GM21529 (cell line): Measurements from ENCODE around the gene STK32C.

Experiments used
- ATAC-seq: cut with Tn5 transposase; IDR thresholded peaks from one replicate; pipeline ENCODE4 v1.9.1; 2021; ENCODE audit not compliant: unreplicated experiment

Gene STK32C

DNA sequence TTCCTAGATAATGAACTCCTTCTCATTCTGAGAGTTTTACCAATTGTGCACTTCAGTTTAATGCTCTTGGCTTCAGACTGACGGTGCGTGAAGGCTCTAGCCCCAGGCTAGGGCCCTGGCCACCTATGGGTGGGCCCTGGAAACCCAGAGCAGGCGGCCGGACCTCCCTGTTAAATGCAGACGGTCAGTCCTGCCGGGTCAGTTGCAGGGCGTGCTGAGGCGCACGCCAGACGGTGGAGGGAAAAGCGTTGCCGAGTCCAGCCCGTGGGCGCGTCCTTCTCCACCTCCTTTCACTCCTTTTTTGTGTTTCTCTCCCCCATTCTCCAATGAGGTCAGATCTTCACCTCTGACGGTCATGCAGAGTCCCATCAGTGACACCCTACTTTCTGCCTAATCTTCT, 118.7 kb downstream of the STK32C start:
- no peak for ATAC-seq

DNA sequence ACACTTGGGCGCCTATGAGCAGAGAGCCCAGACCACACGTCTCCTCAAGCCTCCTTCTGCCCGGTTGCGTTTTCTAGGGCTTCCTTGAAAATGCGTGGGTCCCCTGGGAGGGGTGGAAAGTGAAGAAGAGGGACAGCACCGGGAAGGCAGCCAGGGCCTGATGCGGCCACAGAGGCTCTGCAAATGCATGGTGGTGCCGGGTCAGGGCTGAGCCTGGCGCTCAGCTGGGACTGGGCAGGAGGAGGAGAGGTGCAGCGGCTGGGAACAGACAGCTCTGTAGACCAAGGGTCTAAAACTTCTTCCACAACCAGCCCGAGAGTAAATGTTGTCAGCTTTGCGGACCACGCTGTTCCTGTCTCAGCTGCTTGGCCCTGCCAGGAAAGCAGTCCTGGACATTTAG, 119.4 kb downstream of the STK32C start:
- ATAC-seq = no peak

- no peak for ATAC-seq
Observed at GRCh38 chr10:132187430-132188138, 120.2 kb downstream of the STK32C start.

- ATAC-seq = no peak
Observed at GRCh38 chr10:132186488-132187429, 121.0 kb downstream of the STK32C start, which contains the start of gene DPYSL4. Gene DPYSL4 (plus strand): TSS chr10:132186948. CDS start chr10:132187064, 116 bp downstream.

DNA sequence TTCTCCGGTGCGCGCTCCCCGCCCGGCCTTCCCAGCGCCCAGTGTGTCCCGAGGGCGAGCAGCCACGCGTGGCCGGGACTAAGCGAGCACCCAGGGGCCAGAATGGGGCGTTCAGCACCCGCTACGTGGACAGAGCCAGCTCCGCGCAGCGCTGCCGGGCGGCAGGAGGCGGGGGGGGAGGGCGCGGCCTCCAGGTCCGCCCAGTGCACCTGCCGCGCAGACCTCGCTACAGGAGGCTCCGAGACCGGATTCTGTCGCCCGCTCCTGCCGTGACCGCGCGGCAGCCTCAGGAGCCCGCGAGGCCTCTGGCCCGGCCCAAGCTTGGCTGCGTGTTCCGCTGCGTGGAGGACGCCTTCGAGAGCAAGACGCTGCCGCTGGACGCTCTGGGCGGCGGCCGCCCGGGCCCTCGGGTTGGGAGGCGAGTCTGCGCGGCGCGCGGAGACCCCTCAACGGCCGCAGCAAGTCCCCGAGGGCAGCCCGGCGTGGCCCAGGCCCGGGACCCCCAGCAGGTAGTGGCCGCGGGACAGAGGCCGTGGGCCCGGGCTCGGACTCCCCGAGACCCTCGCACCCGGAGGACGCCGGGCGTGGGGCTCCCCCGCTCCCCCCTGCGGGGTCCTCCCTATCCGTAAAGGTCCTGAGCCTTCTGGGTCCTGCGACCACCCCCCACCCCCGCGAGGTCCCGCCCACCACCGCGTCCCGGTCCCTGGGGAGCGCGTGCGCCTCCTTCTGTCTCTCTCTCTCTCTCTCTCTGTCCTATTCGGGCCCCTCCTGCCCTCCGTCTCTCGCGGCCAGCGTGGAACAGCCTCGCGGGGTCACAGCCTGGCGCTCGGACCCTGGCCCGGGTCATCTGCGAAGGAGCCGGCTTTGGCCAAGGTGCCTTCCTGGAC, 121.9 kb downstream of the STK32C start:
- ATAC-seq = no peak

GRCh38 chr10:132184816-132185593, 122.7 kb downstream of the STK32C start:
- ATAC-seq = no peak

DNA sequence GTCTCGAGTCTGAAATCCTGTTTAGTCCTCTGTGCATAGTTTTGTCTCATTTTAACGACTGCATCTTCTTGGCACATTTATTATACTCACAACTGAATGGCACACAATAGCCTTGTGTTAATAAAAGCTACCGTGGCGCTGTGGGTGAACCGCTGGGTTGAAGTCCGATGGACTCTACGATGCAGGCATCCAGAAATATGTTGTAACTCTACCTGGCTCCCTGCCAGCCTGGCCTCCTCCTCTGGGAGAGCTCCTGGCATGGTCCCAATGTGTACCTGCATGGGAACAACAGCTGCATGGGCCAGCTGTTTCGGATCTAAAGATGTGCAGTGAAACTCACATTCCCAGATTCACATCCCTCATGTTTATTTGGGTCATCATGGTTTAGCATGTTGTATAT, 124.7 kb downstream of the STK32C start:
- ATAC-seq = no peak

- no peak for ATAC-seq
Observed at GRCh38 chr10:132182591-132182990, 125.2 kb downstream of the STK32C start.

GRCh38 chr10:132181691-132182425, 125.9 kb downstream of the STK32C start:
- no peak for ATAC-seq

GRCh38 chr10:132180736-132181135, 127.0 kb downstream of the STK32C start:
- ATAC-seq = no peak

DNA sequence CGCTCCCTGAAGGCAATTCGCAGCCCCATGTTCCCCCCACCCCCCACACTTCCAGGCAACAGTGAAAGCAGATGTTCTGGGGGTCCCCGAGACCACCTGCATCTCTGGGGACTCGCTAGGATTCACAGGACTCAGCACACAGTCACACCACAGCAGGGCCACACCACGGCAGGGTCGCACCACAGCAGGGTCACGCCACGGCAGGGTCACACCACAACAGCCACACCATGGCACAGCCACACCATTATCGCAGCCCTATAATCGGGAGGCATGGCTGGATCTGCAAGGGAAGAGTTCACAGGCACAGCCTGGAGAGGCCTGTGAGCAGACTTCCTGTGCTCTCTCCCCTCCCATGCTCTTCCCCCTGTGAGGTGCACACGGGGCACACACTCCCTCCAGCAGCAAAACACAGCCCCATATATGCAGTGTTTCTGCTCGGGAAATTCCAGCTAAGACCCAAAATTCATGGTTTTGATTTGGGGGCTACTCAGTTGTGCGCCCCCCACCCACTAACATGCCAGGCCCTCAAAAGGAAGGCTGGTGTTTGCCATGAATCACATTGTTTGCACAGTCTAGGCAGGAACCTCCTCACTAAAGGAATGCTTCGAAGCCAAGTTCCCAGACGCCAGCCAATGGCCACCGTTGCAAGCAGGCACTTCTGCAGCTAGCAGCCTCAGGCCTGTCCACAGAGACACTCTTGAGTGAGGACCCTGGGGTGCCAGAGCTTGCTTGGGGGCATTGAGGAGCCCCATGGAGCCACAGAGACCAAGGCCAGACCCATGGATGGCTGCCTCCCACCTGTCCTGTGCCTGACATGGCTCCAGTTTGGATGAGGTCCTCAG, 128.0 kb downstream of the STK32C start:
- no peak for ATAC-seq

- ATAC-seq = no peak
Observed at GRCh38 chr10:132178672-132179545, 128.8 kb downstream of the STK32C start.

- ATAC-seq = no peak
Observed at GRCh38 chr10:132178046-132178445, 129.7 kb downstream of the STK32C start.

DNA sequence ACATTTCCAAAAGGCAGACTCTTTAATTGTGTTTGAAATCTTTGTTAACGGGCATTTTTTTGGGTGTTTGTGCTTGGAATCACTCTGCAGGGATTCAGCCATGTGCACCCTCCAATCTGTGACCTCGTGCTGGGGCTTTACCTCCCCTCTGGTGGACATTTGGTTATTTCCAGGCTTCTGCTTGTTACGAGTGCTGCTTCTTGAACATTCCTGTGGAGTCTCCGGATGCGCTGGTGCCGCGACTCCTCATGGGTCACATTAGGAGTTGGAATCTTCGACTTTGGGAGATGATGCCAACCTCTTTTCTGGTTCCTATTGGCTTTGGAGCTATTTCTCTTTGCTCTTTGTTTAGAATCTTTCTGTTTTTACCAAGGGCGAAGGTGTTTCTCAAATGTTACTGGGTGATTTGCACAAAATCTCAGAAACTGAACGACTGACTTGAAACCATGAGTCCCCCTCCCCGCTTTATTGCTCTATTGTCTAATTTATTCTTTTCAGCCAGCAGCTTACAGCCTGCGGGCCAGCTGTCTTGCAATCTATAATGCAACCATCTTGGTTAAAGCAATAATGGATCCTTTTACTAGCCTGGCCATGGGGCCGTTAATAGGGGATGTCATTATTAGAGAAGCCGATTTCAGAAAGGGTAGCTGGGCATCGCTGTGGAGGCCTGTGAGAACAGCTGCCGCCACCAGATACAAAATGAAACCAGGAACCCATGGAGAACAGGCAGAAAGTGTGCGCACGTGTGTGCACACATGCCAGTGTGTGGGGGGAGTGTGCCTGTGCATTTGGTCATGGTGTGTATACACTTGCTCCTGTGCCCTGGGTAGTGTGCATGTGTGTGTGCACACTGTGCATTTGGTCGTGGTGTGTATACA, 130.9 kb downstream of the STK32C start:
- ATAC-seq = no peak

- ATAC-seq = no peak
Observed at GRCh38 chr10:132175907-132176581, 131.7 kb downstream of the STK32C start.

DNA sequence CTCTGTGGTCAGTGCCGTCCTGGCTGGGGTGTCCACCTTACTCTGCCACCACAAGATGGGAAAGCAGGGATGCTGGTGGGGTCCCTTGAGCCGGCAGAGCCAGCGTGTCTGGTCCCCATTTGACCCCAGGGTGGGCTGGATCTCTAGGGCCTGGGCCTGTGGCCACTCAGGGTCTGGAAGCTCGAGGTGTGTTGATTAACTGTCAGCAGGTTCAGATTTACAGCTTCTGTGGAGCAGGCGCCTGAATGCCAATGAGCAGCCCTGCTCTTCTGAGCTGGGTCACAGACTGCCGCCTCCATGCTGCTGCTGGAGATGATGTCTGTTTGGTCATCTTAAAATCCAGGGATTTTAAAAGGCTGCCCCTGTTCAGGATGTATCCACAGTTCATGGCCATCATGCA, 132.3 kb downstream of the STK32C start:
- no peak for ATAC-seq
